ENCODE data around the gene BCLAF1.

BCLAF1 gene

DNA sequence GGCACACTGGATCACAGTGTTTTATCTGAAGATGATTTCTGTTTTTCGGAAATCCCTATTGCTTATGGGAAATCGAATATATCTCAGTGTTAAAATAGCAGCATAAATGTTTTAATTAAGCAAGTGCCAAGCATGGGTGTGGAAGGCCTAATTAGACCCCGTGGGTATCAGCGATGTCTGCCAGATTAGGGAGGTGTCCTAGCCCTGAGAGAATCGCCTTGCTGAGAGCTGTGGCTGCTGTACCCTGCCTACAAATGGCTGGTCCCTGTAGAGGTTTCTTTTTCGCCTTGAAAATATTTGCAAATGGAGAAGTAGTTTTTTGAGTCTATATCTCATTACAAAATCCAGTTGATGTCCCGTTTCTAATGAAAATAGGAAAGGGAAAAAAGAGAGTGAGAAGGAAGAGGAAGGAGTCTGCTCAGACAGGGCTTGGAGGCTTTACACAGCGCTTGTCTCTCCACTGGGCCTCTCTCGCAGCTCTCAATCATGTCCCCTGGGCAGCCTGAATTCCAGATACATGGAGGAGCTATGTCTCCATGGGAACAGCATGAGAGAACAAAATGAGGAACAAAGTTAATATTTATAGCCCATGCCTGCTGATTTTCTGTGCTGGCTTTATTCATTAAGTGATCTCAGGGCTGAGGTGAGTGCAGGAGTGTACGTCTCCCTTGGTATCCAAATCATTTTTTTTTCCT is 35.2 kb upstream of the BCLAF1 start:
- Histone ChIP-seq H3K14ac (ENCODE audit: low read length in 2 of 2) (no peak overlapping the region), H3K4me3 (ENCODE audit: insufficient read depth in 1 of 2, low read depth in 1 of 2, low read length in 2 of 2) (no peak overlapping the region), H3K18ac (ENCODE audit: low read depth in 1 of 2, low read length in 2 of 2) (no peak overlapping the region), H2BK15ac (ENCODE audit: low read depth, poor library complexity, severe bottlenecking) (no peak overlapping the region), H2BK5ac (ENCODE audit: low read depth, low read length, poor library complexity, severe bottlenecking) (no peak overlapping the region), H4K91ac (ENCODE audit: low read length) (no peak overlapping the region), H4K8ac (ENCODE audit: low read length) (no peak overlapping the region), H2AFZ (ENCODE audit: low read depth, low read length) (no peak overlapping the region), H2AK5ac (ENCODE audit: low read length, severe bottlenecking) (no peak overlapping the region), H3K9ac (ENCODE audit: low read length) (peak overlapping the region; percentile 43), H3K79me1 (replicated peaks; ENCODE audit: low read length, poor library complexity, severe bottlenecking) (no peaks in the 10 kb centered on the region), H2BK120ac (ENCODE audit: low read depth, low read length) (no peak overlapping the region), H3K9me3 (ENCODE audit: control insufficient read depth, low read length) (no peaks in the 10 kb centered on the region), H3K27me3 (ENCODE audit: control insufficient read depth in 1 of 2, insufficient read depth in 1 of 2, low read length in 2 of 2) (no peaks in the 10 kb centered on the region), H3K27ac (ENCODE audit: low read length, poor library complexity, severe bottlenecking) (no peak overlapping the region), H3K4ac (ENCODE audit: low read depth in 1 of 2, low read length in 2 of 2) (no peak overlapping the region), H2BK12ac (ENCODE audit: low read length in 2 of 2) (no peak overlapping the region), H3K4me2 (ENCODE audit: low read length, poor library complexity, severe bottlenecking) (no peak overlapping the region), H3K23ac (ENCODE audit: low read length in 2 of 2) (no peak overlapping the region), H3K36me3 (ENCODE audit: control insufficient read depth in 1 of 2, insufficient read depth in 2 of 2, low read depth in 1 of 2, low read length in 2 of 2) (no peaks in the 10 kb centered on the region), H3K4me1 (ENCODE audit: control insufficient read depth, insufficient read depth, low read depth, low read length) (no peaks in the 10 kb centered on the region)
- WGBS: 83% methylated on average over 9 of the region's 10 CpGs
- DNase-seq: no peak

GRCh38 chr6:136323431-136324112 is 33.9 kb upstream of the BCLAF1 start:
- Histone ChIP-seq H3K4ac (ENCODE audit: low read depth in 1 of 2, low read length in 2 of 2) (no peak overlapping the region), H3K9me3 (ENCODE audit: control insufficient read depth, low read length) (no peaks in the 10 kb centered on the region), H3K23ac (ENCODE audit: low read length in 2 of 2) (no peak overlapping the region), H3K79me1 (replicated peaks; ENCODE audit: low read length, poor library complexity, severe bottlenecking) (no peaks in the 10 kb centered on the region), H3K27me3 (ENCODE audit: control insufficient read depth in 1 of 2, insufficient read depth in 1 of 2, low read length in 2 of 2) (no peaks in the 10 kb centered on the region), H2BK120ac (ENCODE audit: low read depth, low read length) (no peak overlapping the region), H3K18ac (ENCODE audit: low read depth in 1 of 2, low read length in 2 of 2) (no peak overlapping the region), H3K9ac (ENCODE audit: low read length) (peak overlapping the region; percentile 74), H4K8ac (ENCODE audit: low read length) (no peak overlapping the region), H4K91ac (ENCODE audit: low read length) (no peak overlapping the region), H2AK5ac (ENCODE audit: low read length, severe bottlenecking) (no peak overlapping the region), H3K27ac (ENCODE audit: low read length, poor library complexity, severe bottlenecking) (no peak overlapping the region), H2BK5ac (ENCODE audit: low read depth, low read length, poor library complexity, severe bottlenecking) (no peak overlapping the region), H3K14ac (ENCODE audit: low read length in 2 of 2) (no peak overlapping the region), H3K4me1 (ENCODE audit: control insufficient read depth, insufficient read depth, low read depth, low read length) (no peaks in the 10 kb centered on the region), H2BK12ac (ENCODE audit: low read length in 2 of 2) (no peak overlapping the region), H3K36me3 (ENCODE audit: control insufficient read depth in 1 of 2, insufficient read depth in 2 of 2, low read depth in 1 of 2, low read length in 2 of 2) (no peaks in the 10 kb centered on the region), H2AFZ (ENCODE audit: low read depth, low read length) (no peak overlapping the region), H3K4me3 (ENCODE audit: insufficient read depth in 1 of 2, low read depth in 1 of 2, low read length in 2 of 2) (no peak overlapping the region), H3K4me2 (ENCODE audit: low read length, poor library complexity, severe bottlenecking) (no peak overlapping the region), H2BK15ac (ENCODE audit: low read depth, poor library complexity, severe bottlenecking) (no peak overlapping the region)
- 91% methylated on average over 9 of the region's 10 CpGs for WGBS
- no peak for DNase-seq

DNA sequence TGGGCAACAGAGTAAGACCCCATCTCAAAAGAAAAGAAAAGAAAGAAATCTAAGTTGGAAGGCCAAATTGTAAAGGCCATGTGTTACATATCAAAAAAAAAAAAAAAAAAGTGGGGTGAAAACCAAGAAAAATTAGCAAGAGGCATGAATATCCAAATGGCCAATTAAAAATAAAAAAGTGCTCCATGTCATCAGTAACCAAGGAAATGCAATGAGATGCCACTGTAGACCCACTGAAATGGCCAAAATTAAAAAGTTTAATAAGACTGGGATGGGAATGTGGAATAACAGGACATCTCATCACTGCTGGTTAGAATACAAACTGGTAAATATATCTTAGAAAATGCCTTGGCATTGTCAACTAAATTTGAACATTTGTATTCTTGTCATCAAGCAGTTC is 30.1 kb upstream of the BCLAF1 start:
- no peak overlapping the region for H2BK120ac ChIP-seq (ENCODE audit: low read depth, low read length)

DNA sequence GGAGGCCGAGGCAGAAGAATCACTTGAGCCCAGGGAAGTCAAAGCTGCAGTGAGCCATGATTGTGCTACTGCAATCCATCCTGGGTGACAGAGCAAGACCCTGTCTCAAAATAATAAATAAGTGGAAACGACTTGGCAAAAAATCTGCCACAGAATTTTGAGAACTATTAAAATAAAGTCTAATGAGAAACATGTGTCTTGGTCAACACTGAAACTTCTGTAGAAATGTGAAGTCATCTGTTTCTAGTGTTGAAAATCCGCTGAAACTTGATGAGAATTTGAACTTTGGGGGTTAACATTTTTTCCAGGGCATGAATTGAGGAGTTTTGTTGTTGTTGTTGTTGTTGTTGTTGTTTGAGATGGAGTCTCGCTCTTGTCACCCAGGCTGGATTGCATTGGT is 29.0 kb upstream of the BCLAF1 start:
- Histone ChIP-seq H3K4ac (ENCODE audit: low read depth in 1 of 2, low read length in 2 of 2) (no peak overlapping the region), H2BK15ac (ENCODE audit: low read depth, poor library complexity, severe bottlenecking) (no peak overlapping the region), H4K8ac (ENCODE audit: low read length) (no peak overlapping the region), H3K4me2 (ENCODE audit: low read length, poor library complexity, severe bottlenecking) (no peak overlapping the region), H3K36me3 (ENCODE audit: control insufficient read depth in 1 of 2, insufficient read depth in 2 of 2, low read depth in 1 of 2, low read length in 2 of 2) (no peaks in the 10 kb centered on the region), H3K9me3 (ENCODE audit: control insufficient read depth, low read length) (no peaks in the 10 kb centered on the region), H3K23ac (ENCODE audit: low read length in 2 of 2) (no peak overlapping the region), H4K91ac (ENCODE audit: low read length) (no peak overlapping the region), H2BK12ac (ENCODE audit: low read length in 2 of 2) (no peak overlapping the region), H3K14ac (ENCODE audit: low read length in 2 of 2) (no peak overlapping the region), H3K18ac (ENCODE audit: low read depth in 1 of 2, low read length in 2 of 2) (no peak overlapping the region), H2BK5ac (ENCODE audit: low read depth, low read length, poor library complexity, severe bottlenecking) (no peak overlapping the region), H2AFZ (ENCODE audit: low read depth, low read length) (no peak overlapping the region), H3K4me1 (ENCODE audit: control insufficient read depth, insufficient read depth, low read depth, low read length) (no peaks in the 10 kb centered on the region), H3K27me3 (ENCODE audit: control insufficient read depth in 1 of 2, insufficient read depth in 1 of 2, low read length in 2 of 2) (no peaks in the 10 kb centered on the region), H2AK5ac (ENCODE audit: low read length, severe bottlenecking) (no peak overlapping the region), H3K4me3 (ENCODE audit: insufficient read depth in 1 of 2, low read depth in 1 of 2, low read length in 2 of 2) (no peak overlapping the region), H3K9ac (ENCODE audit: low read length) (peak overlapping the region; percentile 3), H2BK120ac (ENCODE audit: low read depth, low read length) (no peak overlapping the region), H3K27ac (ENCODE audit: low read length, poor library complexity, severe bottlenecking) (no peak overlapping the region), H3K79me1 (replicated peaks; ENCODE audit: low read length, poor library complexity, severe bottlenecking) (no peaks in the 10 kb centered on the region)
- DNase-seq: no peak
- 81% methylated on average over 4 of the region's 4 CpGs for WGBS

More for the DNA sequence above, 30.1 kb upstream of the BCLAF1 start:
- H3K9ac ChIP-seq (ENCODE audit: low read length): no peak overlapping the region
- no peaks in the 10 kb centered on the region for H3K79me1 ChIP-seq (replicated peaks; ENCODE audit: low read length, poor library complexity, severe bottlenecking)
- H2BK12ac ChIP-seq (ENCODE audit: low read length in 2 of 2): no peak overlapping the region
- H3K18ac ChIP-seq (ENCODE audit: low read depth in 1 of 2, low read length in 2 of 2): no peak overlapping the region
- H3K36me3 ChIP-seq (ENCODE audit: control insufficient read depth in 1 of 2, insufficient read depth in 2 of 2, low read depth in 1 of 2, low read length in 2 of 2): no peaks in the 10 kb centered on the region
- no peak overlapping the region for H3K4me2 ChIP-seq (ENCODE audit: low read length, poor library complexity, severe bottlenecking)
- no peak overlapping the region for H3K23ac ChIP-seq (ENCODE audit: low read length in 2 of 2)
- no peak overlapping the region for H3K4me3 ChIP-seq (ENCODE audit: insufficient read depth in 1 of 2, low read depth in 1 of 2, low read length in 2 of 2)
- H2AK5ac ChIP-seq (ENCODE audit: low read length, severe bottlenecking): no peak overlapping the region
- H3K4me1 ChIP-seq (ENCODE audit: control insufficient read depth, insufficient read depth, low read depth, low read length): no peaks in the 10 kb centered on the region
- H3K9me3 ChIP-seq (ENCODE audit: control insufficient read depth, low read length): no peaks in the 10 kb centered on the region
- H2BK15ac ChIP-seq (ENCODE audit: low read depth, poor library complexity, severe bottlenecking): no peak overlapping the region
- H3K14ac ChIP-seq (ENCODE audit: low read length in 2 of 2): no peak overlapping the region
- H3K4ac ChIP-seq (ENCODE audit: low read depth in 1 of 2, low read length in 2 of 2): no peak overlapping the region
- H4K91ac ChIP-seq (ENCODE audit: low read length): no peak overlapping the region
- no peak overlapping the region for H2AFZ ChIP-seq (ENCODE audit: low read depth, low read length)
- no peak for DNase-seq
- H2BK5ac ChIP-seq (ENCODE audit: low read depth, low read length, poor library complexity, severe bottlenecking): no peak overlapping the region
- no peaks in the 10 kb centered on the region for H3K27me3 ChIP-seq (ENCODE audit: control insufficient read depth in 1 of 2, insufficient read depth in 1 of 2, low read length in 2 of 2)
- no peak overlapping the region for H4K8ac ChIP-seq (ENCODE audit: low read length)
- H3K27ac ChIP-seq (ENCODE audit: low read length, poor library complexity, severe bottlenecking): no peak overlapping the region

All from mesenchymal stem cell (in vitro differentiated cells and primary cell).